ENCODE data around the gene RRAGD.

- TF ChIP-seq CTCF (IDR thresholded peaks at IDR 0.05) (peak; percentile 41), ZFX (IDR thresholded peaks at IDR 0.05; ENCODE audit: borderline replicate concordance) (no peak)
These were observed 21.4 kb upstream of the RRAGD start for GRCh38 chr6:89433252-89434149.
